ENCODE results near the gene GATD1.

GATD1 gene

GRCh38 chr11:811446-812245 is 34.4 kb upstream of the GATD1 start:
- no peak for DNase-seq

DNA sequence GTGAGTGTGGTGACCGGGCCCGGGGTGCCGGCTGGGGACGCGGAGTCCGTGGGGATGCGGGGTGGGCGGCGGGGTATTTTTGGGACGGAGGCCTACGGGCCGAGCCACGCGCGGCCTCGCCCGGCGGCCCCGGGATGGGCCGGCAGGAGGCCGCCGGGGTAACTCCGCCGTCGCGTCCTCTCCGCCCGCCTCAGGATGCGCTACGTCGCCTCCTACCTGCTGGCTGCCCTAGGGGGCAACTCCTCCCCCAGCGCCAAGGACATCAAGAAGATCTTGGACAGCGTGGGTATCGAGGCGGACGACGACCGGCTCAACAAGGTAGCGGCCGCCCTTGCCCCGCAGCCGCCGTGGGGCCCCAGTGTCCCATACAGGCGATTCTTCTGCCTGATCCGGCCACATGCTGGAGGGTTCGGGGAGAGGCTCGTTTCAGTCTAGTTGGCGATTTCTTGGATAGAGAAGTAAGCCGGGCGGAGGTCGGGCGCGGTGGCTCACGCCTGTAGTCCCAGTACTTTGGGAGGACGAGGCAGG is 32.8 kb upstream of the GATD1 start:
- no peak for DNase-seq

- peak; percentile 96 for DNase-seq
Measured at GRCh38 chr11:809287-810039, 32.2 kb upstream of the GATD1 start, which contains the start of gene RPLP2. TSS of gene RPLP2 (plus strand) at chr11:809967. CDS start at chr11:810235, 268 bp downstream.

DNA sequence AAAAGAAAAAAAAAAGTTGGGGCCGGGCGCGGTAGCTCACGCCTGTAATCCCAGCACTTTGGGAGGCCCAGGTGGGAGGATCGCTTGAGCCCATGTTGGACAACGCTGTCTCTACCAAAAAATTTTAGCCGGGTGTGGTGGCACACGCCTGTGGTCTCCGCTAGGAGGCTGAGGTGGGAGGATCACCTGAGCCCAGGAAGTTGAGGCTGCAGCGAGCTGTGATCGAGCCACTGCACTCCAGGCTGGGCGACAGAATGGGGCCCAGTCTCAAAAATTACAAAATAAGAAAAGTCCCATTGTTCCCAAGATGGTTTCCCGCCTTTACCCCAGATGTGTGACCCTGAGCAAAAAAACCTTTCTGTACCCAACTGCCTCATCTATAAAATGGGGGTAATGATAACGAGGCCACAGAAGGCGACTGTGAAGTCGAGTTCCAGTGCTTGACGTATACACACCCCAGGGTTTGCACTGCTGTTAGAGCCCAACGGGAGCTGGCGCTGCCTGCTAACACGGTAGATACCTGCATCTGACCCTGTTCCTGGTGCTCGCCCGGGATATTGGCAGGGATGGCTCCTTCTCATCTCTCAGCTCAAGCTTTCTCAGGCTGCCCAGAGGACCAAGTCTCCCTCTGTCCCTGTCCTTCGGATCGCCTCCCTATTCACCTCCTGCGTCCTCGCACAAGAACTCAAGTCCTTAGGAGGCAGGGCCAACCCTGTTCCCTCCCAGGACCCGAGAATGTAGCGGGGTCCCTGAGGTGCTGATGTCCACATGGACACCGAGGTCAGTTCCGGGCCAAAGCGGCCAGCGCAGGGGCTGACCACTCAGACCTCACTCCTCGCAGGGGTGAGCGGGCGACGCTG is 31.4 kb upstream of the GATD1 start:
- no peak for DNase-seq

DNA sequence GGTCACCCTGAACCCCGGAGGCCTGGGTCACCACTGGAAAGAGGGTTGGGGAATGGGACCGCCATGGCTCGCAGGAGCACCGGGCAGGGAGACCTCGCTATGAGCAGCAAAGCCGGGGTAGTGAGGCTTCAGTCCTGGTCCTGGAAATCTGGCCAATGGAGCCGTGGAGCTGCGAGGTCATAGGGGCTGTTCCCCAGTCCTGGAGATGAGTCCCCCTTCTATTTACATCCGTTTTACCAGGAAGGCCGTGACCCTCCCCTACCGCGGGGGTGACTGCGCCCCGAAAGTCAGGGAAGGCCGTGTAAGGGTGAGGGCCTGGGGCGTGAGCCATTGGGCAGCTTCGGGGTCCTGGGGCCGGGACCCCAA is 27.3 kb upstream of the GATD1 start:
- DNase-seq = no peak

- no peak for DNase-seq
Measured at GRCh38 chr11:803770-804598, 26.7 kb upstream of the GATD1 start.

- DNase-seq = no peak
Measured at GRCh38 chr11:803467-803742, 26.1 kb upstream of the GATD1 start.

DNA sequence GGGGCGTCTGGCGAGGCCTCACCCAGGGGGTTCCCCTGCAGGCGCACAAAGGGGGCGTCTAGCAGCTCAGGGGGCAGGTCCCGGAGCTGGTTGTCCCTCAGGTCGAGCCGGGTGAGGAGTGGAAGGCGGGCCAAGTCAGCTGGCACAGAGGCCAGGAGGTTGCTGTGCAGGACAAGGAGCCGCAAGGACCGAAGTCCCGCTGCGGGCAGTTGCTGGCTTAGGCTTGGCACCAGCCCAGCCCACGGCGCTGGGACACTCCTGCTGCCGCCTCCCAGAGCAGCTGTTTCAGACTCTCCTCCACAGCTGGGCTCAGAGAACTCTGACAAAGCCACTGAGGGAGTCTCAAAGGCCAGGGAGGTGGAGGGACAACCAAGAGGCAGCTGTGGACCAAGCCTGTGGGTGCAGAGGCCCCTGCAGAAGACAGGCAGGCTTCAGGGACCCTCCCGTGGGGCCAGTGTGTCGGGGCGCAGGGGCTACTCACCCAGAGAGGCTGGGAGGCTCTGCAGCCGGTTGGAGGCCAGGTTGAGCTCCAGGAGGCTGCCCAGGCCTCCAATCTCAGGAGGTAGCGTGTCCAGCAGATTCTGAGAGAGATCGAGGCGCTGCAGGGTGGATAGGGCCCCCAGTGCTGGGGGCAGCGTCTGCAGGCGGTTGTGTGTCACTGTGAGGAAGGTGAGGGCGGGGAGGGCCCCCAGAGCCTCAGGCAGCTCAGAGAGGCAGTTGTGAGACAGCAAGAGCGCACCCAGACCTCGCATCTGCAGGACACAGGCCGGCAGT is 25.6 kb upstream of the GATD1 start:
- DNase-seq = no peak

- no peak for DNase-seq
Measured at GRCh38 chr11:802018-802617, 24.8 kb upstream of the GATD1 start.

- no peak for DNase-seq
Measured at GRCh38 chr11:801097-801780, 24.0 kb upstream of the GATD1 start.

- no peak for DNase-seq
Measured at GRCh38 chr11:800473-800872, 23.2 kb upstream of the GATD1 start.

GRCh38 chr11:799641-800316 is 22.5 kb upstream of the GATD1 start:
- no peak for DNase-seq

GRCh38 chr11:798093-798713 is 20.9 kb upstream of the GATD1 start, which contains the start of gene SLC25A22:
TSS of gene SLC25A22 (minus strand) at chr11:798281. CDS start at chr11:795006, 3,275 bp downstream.
- peak; percentile 66 for DNase-seq

- peak; percentile 67 for DNase-seq
Measured at GRCh38 chr11:797296-798092, 20.2 kb upstream of the GATD1 start.

DNA sequence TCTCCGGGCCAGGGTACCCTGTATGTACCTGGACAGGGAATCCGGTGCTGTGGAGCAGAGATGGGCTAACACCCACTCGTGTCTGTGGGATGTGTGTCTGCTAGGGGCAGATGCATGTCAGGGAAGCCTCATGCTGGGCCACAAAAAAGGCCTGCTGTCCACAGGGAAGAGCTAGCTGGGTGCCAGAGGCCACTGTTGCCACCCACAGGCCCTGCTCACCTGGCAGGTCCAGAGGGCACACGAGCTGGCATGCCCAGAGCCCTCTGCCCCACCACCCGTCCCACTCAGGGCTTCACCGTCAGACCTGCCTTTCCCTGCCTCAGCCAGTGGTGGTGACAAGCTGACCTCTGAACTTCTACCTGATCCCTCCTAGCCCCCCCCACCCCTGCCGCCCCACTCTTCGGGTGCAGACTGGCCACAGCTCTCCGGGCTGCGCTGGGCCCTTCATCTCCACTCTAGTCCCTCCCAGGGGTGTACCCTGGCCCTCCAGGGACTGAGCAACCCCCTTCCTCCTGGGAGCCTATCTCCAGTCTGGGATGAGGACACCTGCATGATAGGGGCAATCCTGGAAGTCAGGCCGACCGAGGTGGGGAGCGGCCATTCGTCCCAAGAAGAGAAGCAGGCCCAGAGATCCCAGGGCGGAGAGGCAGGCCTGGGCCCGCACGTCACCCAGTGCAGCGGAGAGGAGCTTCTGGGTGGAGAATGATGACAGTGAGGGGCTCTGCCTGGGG is 19.4 kb upstream of the GATD1 start:
- DNase-seq = no peak

DNA sequence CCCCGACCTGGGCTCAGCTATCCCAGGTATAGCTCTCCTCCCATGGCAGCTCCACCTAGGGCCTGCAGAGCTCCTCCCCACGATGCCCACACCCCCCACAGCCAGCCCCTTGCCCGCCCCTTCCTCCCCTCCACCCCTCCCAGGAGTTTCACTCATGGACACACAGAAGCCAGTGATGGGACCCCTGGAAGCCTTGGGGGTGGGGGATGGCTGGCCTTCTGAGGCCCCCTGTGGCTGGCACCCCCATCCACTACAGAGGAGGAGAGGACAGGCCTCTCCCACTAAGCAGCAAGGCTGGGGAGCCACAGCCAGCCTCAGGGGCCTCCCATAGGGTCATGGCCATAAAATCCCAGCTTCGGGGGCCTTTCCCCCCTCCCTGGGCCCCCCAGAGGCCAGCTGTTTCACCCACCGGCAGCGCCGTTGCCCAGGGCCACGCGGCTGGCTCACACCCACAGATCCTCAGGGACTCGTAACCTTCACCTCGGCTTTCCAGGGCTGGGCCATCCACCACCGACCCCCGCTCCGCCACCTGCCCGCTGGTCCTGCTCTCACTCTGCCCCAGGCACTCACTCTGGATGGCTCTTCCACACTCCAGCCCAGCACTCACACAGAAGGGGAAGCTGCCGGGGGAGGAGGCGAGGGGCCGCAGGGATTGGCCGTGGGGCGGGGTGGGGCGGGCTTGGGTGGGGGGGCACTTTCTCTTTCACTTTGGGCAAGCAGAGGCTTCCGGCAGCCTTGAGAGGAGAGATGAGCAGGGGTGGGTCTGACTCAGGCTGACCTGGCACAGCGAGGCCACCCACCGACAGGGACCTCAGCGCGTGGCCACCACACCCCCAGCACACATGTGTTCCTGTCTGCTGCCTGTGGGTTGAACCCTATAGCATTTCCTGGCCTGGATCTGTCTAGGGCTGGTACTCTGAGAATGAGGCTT is 18.6 kb upstream of the GATD1 start:
- DNase-seq = peak; percentile 83

All from NCI-H226 (cell line).